Natural killer cell treated with Interleukin-12 subunit alpha and Interleukin-12 subunit beta and Interleukin-15 and Interleukin-18, amount 100 ng/mL, for 72 hours (primary cell): ENCODE data around the gene SHCBP1L. TPM values are rescaled to one million over a fixed set of nuclear protein-coding genes. Genes with fewer than 3 reads are reported as not detected.

Experiments used
- ATAC-seq, 2 donors: fragments of 150-1000 bp; cut with Tn5 transposase in 1 of 2; sonication (Bioruptor Pico), chemical (Tn5 transposase) in 1 of 2; 2 replicates each; pipeline ENCODE4 v1.10.0; 2021
- DNase-seq: peaks from one replicate; pipeline ENCODE4 v3.0.0; 2022; ENCODE audit warnings: low spot score
- H3K27ac Mint-ChIP-seq, 2 donors: 1 replicate in 1 of 2; 2 replicates in 1 of 2; pipeline ENCODE4 v1.8.0; 2022; ENCODE audit warnings: mixed read lengths in 2 of 2, mild to moderate bottlenecking in 1 of 2, moderate library complexity in 1 of 2
- H3K27me3 Mint-ChIP-seq, 2 donors: 1 replicate in 1 of 2; 2 replicates in 1 of 2; pipeline ENCODE4 v1.8.0; 2022; ENCODE audit warnings: mixed read lengths in 2 of 2
- H3K36me3 Mint-ChIP-seq: one replicate; pipeline ENCODE4 v1.8.0; 2022; ENCODE audit warnings: mixed read lengths
- H3K4me1 Mint-ChIP-seq, 2 donors: 1 replicate in 1 of 2; 2 replicates in 1 of 2; pipeline ENCODE4 v1.8.0; 2022; ENCODE audit warnings: low read depth in 2 of 2, mixed read lengths in 2 of 2, mild to moderate bottlenecking in 1 of 2
- H3K4me3 Mint-ChIP-seq: one replicate; pipeline ENCODE4 v1.8.0; 2022; ENCODE audit warnings: mixed read lengths
- H3K9me3 Mint-ChIP-seq: 2 replicates; pipeline ENCODE4 v1.8.0; 2022; ENCODE audit warnings: mixed read lengths
- total RNA-seq, 2 donors: library from RNA; stranded (reverse); gene quantifications; one replicate each; pipeline ENCODE4 v1.2.3, GENCODE V29; 2022

The SHCBP1L gene
- total RNA-seq, 2 donors from 2014 or later = not detected

DNA sequence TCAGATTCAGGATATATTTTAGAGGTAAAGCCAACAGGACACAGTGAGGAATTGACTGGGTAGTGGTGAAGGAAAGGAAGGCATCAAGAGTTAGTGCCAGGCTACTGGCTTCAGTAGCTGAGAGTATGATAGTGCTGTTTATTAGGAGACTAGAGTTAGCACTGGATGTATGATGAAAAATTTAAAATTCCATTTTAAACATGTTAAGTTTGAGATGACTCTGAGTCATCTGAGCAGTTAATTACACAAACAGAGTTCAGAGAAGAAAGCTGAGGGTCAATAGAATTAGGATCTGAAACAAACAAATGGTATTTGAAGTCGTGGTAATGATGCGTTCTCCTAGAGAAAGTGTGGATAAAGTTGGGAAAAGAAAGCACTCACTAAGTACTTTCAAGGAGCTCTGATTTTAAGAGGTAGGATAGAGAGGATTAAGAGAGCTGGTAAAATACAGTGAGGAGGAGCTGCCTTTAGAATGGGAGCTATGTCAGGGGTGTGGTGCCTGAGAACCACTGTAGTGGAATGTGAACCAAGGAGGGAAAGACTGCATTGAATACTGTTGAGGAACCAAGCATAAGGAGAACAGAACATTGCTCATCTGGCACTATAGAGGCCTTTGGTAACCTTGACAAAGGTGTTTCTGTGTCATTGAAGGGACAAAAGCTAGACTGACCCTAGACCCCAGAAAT is 21.7 kb upstream of the SHCBP1L start:
- Mint-ChIP-seq H3K36me3 (no peaks in the 10 kb centered on the region), H3K27me3 (peaks cover 6 to 19% of the 10 kb centered on the region in 2 donors), H3K4me3 (no peak overlapping the region), H3K4me1 (no peaks in the 10 kb centered on the region), H3K27ac (no peak overlapping the region), H3K9me3 (no peaks in the 10 kb centered on the region)
- no peak for ATAC-seq
- no peak for DNase-seq

DNA sequence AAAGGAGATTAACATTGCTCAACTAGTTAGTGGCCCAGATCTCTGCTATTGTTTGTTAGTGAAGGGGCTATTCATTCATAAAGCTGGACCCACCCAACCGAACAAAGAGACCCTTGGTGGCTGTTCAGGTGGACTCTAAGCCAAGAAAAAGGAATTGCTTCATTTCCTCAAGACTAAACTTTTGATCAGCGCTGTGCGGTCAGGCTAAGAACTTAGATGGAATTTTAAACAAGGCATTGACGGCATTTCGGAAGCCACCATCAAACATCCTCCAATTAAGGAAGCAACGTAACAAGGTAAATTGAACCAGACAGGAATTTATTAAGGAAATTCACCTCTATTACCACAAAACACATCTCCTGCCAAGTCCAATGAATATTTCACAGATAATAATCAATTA is 19.9 kb upstream of the SHCBP1L start:
- Mint-ChIP-seq H3K27me3 (peaks cover 12 to 35% of the 10 kb centered on the region in 2 donors), H3K36me3 (no peaks in the 10 kb centered on the region), H3K27ac (no peak overlapping the region), H3K4me1 (no peaks in the 10 kb centered on the region), H3K9me3 (no peaks in the 10 kb centered on the region), H3K4me3 (no peak overlapping the region)
- ATAC-seq = no peak
- no peak for DNase-seq

DNA sequence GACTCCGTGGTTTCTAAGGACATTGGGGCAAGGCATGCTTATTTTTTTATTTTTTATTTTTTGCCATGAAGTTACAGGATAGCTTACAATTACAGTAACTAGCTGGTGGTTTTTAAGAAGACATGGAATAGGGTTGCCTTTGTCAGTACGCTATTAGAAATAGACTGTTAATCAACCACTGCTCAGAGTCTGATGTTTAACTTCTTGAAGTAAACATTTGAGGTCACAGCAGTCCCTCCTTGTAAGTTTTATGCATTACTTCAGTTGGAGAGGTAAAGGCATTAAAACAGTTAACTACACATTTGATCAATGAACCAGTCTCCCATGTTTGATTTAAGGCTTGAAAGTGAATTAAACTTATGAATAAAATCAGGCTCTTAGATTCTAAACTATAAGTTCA is 19.3 kb upstream of the SHCBP1L start:
- DNase-seq = no peak
- Mint-ChIP-seq H3K27ac (no peak overlapping the region), H3K27me3 (peaks cover 12 to 36% of the 10 kb centered on the region in 2 donors), H3K4me1 (no peaks in the 10 kb centered on the region), H3K36me3 (no peaks in the 10 kb centered on the region), H3K9me3 (no peaks in the 10 kb centered on the region), H3K4me3 (no peak overlapping the region)
- ATAC-seq = no peak

DNA sequence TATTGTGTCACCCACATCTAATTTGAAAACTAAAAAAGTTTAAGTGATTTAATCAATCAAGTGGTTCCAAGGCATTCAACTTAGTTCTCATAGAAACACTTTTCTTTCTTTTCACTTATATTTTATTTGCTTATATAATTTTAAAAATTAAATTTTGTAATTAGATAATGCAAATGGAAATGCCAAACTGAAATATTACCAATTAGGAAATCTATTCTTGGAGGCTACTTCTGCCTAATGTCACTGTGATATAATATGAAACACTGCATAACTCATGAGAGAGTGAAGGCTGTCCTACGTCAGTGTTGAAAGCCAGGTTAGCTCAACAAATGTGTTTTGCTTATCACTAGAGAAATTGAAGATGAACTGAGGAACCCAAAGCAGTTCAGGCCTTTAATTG is 18.3 kb upstream of the SHCBP1L start:
- H3K27ac Mint-ChIP-seq = no peak overlapping the region
- no peaks in the 10 kb centered on the region for H3K36me3 Mint-ChIP-seq

DNA sequence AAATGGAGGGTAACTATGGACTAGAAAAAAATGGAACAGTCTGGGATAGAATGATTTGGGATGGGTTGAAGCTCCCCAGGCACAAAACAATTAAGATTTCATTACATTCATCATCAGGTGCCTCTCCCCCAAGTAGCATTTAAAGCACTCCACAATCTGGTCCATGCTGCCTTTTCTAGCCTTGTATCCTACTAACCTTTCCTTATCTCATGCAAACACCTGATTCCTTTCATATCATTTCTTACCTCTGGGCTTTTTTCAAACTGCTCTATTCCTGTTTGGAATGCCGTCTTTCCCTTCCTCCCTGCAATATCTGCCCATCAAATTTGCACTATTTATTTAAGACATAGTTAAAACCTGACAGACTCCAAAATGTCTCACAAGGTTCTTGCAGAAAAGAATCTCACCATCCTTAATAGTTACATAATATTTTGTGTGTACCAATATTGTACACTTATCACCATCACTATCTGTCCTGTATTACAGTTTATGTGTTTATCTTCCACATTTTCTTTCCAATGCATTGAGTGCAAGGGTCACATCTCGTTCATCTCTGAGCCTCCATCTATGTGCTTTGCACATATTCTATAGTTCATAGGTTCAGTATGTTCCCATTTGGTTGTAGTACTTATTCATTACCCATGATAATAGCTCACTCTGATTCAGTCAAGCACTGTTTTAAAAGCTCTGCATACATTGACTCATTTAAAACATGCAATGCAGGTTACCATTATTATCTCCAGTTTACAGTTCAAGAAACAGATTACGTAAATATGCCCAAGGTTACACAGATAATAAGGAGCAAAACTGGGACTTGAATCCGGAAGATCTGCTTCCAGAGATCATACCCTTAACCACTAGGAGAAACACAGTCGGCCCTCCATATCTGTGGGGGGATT is 16.1 kb upstream of the SHCBP1L start:
- Mint-ChIP-seq H3K27me3 (peaks cover 12 to 27% of the 10 kb centered on the region in 2 donors), H3K4me3 (no peak overlapping the region), H3K36me3 (no peaks in the 10 kb centered on the region), H3K4me1 (no peaks in the 10 kb centered on the region), H3K9me3 (no peaks in the 10 kb centered on the region), H3K27ac (no peak overlapping the region)
- ATAC-seq = no peak
- no peak for DNase-seq

More for the DNA sequence above, 18.3 kb upstream of the SHCBP1L start:
- no peak for ATAC-seq
- H3K4me1 Mint-ChIP-seq = no peaks in the 10 kb centered on the region
- no peak for DNase-seq
- H3K4me3 Mint-ChIP-seq = no peak overlapping the region
- H3K27me3 Mint-ChIP-seq = peaks cover 12 to 36% of the 10 kb centered on the region in 2 donors
- no peaks in the 10 kb centered on the region for H3K9me3 Mint-ChIP-seq

DNA sequence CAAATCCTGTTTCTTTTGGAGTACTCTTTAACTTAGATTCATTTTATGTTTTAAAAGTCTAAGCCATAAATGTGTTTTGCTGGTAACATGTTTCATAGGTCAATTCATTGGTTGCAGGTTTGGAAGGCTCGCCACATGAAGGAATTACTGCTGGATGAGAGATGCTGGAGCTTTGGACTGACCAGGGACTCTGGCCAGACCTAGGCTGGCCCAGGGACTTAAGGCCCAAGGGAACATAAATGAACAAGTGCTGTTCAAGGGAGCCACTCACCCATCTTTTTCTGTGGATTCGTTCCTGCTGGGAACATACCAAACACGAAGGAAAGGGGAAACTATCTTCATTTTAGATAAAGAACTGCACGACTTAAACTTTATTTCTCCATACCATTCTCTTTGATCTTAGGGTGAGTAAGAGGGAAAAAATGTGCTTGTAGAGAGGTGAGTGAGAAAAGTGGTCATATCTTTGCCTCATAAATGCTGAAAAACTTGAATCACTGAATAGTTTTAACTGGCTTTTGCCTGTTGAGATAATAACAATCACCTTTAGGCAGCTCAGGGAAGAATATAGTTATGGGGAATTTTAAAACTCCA is 15.3 kb upstream of the SHCBP1L start:
- ATAC-seq (no peak), DNase-seq (no peak)
- no peak overlapping the region for H3K4me3 Mint-ChIP-seq
- no peaks in the 10 kb centered on the region for H3K9me3 Mint-ChIP-seq
- H3K27ac Mint-ChIP-seq = no peak overlapping the region
- no peaks in the 10 kb centered on the region for H3K36me3 Mint-ChIP-seq
- no peaks in the 10 kb centered on the region for H3K4me1 Mint-ChIP-seq
- peaks cover 10 to 21% of the 10 kb centered on the region in 2 donors for H3K27me3 Mint-ChIP-seq

DNA sequence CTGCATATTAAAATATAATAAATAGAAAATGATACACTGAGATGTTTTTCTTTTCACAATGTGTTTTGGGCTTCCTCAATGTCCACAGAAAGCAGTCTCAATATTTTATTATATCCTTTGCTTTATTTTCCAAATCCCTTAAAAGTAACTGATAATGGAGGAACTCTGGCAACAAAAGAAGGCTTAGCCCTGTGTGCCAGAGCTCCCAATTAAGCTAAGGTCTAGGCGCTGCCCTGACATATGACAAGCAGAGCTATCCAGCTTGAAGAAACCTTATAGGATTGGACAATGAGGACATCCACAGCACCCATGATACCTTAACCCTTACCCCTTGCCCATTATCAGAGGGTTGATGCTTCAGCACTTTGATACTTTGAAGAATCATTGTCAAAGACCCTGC is 12.9 kb upstream of the SHCBP1L start:
- Mint-ChIP-seq H3K4me3 (no peak overlapping the region), H3K36me3 (no peaks in the 10 kb centered on the region), H3K27me3 (peaks cover 12 to 29% of the 10 kb centered on the region in 2 donors), H3K4me1 (no peaks in the 10 kb centered on the region), H3K9me3 (no peaks in the 10 kb centered on the region), H3K27ac (no peak overlapping the region)
- ATAC-seq = no peak
- DNase-seq = no peak

DNA sequence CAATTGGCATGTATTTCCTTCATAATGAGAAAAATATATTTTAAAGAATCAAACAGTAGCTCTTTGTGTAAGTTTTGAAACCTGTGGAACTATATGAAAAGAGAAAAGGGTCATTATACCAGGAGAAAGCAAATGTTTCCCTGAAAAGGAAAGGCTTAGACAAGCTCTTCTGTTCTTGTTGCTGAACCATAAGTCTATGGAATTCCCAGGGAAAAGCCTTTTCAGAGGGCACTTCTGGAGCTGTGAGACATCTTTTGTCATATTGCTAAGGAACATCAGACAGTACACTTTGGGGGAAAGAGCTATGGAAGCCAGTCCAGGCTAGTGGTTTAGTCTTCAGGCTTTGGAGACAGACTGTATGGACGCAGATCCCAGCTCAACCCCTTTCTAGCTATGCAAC is 12.1 kb upstream of the SHCBP1L start:
- no peak for DNase-seq
- no peak overlapping the region for H3K27ac Mint-ChIP-seq
- no peaks in the 10 kb centered on the region for H3K4me1 Mint-ChIP-seq
- no peaks in the 10 kb centered on the region for H3K9me3 Mint-ChIP-seq
- no peaks in the 10 kb centered on the region for H3K36me3 Mint-ChIP-seq
- peaks cover 14 to 29% of the 10 kb centered on the region in 2 donors for H3K27me3 Mint-ChIP-seq
- no peak for ATAC-seq
- H3K4me3 Mint-ChIP-seq = no peak overlapping the region

DNA sequence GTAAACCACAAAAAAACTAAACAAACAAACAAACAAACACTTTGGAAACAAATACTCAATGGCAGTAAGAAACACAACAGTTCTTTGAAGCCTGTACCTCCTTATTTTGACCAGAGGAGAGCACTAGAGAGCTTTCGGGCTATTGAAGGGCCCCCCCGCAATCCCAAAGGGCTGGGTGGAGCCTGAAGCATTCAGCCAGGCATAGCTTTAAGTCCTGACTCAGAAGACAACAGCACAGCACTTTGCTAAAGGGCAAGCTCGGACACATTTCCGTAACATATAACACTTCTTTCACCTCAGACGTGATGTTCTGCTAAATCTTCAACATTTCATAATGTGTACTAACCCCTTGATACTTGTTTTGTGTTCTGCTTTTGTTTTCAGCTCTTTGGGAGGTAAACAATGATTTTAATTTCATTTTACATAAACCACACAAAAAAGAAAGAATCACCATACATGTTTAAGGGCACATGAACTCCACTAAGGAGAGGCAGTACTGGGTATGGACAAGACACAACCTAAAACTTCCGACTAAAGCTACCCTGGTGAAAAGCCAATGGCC is 9.7 kb upstream of the SHCBP1L start:
- no peaks in the 10 kb centered on the region for H3K4me1 Mint-ChIP-seq
- no peak overlapping the region for H3K27ac Mint-ChIP-seq
- H3K9me3 Mint-ChIP-seq = no peaks in the 10 kb centered on the region
- no peak overlapping the region for H3K4me3 Mint-ChIP-seq
- ATAC-seq = peak; percentile 49 to 64
- DNase-seq = no peak
- H3K36me3 Mint-ChIP-seq = no peaks in the 10 kb centered on the region
- peaks cover 11 to 12% of the 10 kb centered on the region in 2 donors for H3K27me3 Mint-ChIP-seq

DNA sequence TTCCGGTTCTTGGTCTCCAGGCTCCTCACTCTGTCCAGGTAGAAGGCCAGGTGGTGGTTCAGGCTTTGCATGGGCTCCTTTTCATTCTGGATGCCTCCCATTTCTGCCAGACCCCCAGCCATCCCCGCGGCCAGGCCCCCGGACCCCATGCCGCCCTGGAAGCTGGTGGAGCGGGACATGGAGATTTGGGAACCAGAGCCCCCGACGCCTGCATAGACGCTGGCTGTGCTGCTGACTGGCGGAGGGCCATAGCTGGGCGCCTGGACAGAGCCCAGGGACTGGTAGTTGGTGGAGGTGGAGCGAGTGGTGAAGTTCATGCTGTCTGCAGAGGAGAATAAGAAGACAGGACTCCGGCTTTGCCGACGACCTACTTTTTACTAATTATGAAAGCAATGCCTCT is 7.1 kb upstream of the SHCBP1L start:
- no peak for DNase-seq
- Mint-ChIP-seq H3K4me3 (no peak overlapping the region), H3K27me3 (peaks cover 20 to 21% of the 10 kb centered on the region in 2 donors), H3K4me1 (no peaks in the 10 kb centered on the region), H3K9me3 (peaks cover 3% of the 10 kb centered on the region), H3K36me3 (no peaks in the 10 kb centered on the region), H3K27ac (no peak overlapping the region)
- no peak for ATAC-seq

DNA sequence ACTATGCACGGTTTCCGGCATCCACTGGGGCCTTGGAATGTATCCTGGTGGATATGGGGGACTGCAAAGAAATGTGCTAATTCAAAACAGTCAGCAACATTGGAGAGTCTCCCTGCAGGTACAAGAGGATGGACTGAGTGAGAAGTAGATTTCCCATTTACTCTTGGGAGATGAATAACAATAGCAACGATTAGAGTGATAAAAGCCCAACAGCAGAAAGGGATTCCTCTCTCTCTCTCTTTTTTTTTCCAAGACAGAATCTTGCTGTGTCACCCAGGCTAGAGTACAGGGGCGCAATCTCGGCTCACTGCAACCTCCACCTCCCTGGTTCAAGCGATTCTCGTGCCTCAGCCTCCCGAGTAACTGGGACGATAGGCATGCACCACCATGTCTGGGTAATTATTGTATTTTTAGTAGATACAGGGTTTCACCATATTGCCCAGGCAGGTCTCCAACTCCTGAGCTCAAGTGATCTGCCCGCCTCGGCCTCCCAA is 5.0 kb upstream of the SHCBP1L start:
- H3K4me3 Mint-ChIP-seq = no peak overlapping the region
- ATAC-seq = no peak
- DNase-seq = no peak

DNA sequence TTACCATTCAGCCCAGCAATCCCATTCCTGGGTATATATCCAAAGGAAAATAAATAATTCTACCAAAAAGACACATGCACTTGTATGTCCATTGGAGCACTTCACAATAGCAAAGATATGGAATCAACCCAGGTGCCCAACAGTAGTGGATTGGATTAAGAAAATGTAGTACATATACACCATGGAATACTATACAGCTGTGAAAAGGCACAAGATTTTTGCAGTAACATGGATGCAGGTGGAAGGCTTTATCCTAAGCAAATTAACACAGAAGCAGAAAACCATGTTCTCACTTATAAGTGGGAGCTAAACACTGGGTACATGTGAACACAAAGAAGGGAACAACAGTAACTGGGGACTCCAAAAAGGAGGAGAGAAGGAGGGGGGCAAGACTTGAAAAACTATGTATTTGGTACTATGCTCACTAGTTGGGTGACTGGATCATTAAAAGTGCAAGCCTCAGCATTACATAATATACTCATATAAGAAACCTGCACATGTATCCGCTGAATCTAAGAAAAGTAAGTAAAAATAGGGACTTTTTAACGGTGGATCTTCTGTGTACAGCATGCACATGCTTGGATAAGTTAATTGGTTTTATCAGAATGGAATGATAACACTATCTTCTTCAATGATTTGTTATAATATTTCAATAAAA is 3.9 kb upstream of the SHCBP1L start:
- Mint-ChIP-seq H3K27ac (no peak overlapping the region), H3K36me3 (no peaks in the 10 kb centered on the region), H3K9me3 (peaks cover 3% of the 10 kb centered on the region), H3K4me1 (no peaks in the 10 kb centered on the region), H3K4me3 (no peak overlapping the region), H3K27me3 (peaks cover 17 to 26% of the 10 kb centered on the region in 2 donors)
- no peak for ATAC-seq
- no peak for DNase-seq

More for the DNA sequence above, 5.0 kb upstream of the SHCBP1L start:
- H3K36me3 Mint-ChIP-seq = no peaks in the 10 kb centered on the region
- peaks cover 20 to 22% of the 10 kb centered on the region in 2 donors for H3K27me3 Mint-ChIP-seq
- H3K27ac Mint-ChIP-seq = no peak overlapping the region
- H3K4me1 Mint-ChIP-seq = no peaks in the 10 kb centered on the region
- H3K9me3 Mint-ChIP-seq = peaks cover 3% of the 10 kb centered on the region
